ENCODE results near the gene POU2F2.

DNA sequence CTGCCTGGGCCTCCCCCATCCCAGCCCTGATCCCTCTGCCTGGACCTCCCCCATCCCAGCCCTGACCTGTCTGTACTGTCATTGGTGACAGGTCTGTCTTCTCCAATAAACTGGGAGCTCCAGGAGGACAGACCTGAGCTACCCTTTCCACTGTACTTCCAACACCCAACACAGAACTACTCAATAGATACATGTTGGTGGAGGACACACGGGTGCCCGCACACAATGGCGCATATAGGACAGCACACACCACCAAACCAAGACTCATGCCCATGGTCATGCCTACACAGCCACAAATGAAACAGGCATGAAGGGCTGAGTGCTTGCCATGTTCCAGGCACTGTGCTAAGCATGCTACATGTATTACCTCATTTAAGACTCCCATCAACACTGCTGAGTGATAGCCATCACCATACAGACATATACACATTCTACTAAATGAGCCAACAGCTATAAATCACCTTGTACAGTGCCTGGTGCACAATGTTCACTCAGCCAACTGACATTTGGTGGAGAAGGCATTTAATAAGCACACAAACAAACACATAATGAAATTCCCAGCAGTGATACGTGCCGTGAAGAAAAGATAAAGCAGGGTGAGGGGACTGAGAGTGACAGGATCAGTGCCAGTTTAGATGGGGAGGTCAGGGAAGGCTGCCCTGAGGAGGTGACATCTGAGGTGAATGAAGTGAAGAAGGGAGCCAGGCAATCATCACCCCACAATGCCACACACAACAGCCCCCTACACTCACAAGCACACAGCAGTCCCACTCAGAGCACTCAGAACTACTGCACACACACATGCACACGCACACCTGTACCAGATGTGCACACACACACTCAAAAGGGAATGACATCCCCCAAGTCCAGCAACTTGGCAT, 857 bp downstream of the POU2F2 start:
- no peak for TF ChIP-seq POLR2A (IDR thresholded peaks at IDR 0.05)
- TF ChIP-seq, protein P1, sequence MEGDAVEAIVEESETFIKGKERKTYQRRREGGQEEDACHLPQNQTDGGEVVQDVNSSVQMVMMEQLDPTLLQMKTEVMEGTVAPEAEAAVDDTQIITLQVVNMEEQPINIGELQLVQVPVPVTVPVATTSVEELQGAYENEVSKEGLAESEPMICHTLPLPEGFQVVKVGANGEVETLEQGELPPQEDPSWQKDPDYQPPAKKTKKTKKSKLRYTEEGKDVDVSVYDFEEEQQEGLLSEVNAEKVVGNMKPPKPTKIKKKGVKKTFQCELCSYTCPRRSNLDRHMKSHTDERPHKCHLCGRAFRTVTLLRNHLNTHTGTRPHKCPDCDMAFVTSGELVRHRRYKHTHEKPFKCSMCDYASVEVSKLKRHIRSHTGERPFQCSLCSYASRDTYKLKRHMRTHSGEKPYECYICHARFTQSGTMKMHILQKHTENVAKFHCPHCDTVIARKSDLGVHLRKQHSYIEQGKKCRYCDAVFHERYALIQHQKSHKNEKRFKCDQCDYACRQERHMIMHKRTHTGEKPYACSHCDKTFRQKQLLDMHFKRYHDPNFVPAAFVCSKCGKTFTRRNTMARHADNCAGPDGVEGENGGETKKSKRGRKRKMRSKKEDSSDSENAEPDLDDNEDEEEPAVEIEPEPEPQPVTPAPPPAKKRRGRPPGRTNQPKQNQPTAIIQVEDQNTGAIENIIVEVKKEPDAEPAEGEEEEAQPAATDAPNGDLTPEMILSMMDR (IDR thresholded peaks at IDR 0.05) = no peak
